LNCAP (cell line): ENCODE results near the gene GUCY2C.

Experiments used
- TF ChIP-seq, protein P1 (sequence below): fragments of 450-650 bp; IDR thresholded peaks from 2 replicates; pipeline ENCODE4 v1.5.1; 2017; ENCODE audit warnings: mild to moderate bottlenecking

The GUCY2C gene

GRCh38 chr12:14714437-14714836, 18.0 kb upstream of the GUCY2C start:
- TF ChIP-seq, protein P1, sequence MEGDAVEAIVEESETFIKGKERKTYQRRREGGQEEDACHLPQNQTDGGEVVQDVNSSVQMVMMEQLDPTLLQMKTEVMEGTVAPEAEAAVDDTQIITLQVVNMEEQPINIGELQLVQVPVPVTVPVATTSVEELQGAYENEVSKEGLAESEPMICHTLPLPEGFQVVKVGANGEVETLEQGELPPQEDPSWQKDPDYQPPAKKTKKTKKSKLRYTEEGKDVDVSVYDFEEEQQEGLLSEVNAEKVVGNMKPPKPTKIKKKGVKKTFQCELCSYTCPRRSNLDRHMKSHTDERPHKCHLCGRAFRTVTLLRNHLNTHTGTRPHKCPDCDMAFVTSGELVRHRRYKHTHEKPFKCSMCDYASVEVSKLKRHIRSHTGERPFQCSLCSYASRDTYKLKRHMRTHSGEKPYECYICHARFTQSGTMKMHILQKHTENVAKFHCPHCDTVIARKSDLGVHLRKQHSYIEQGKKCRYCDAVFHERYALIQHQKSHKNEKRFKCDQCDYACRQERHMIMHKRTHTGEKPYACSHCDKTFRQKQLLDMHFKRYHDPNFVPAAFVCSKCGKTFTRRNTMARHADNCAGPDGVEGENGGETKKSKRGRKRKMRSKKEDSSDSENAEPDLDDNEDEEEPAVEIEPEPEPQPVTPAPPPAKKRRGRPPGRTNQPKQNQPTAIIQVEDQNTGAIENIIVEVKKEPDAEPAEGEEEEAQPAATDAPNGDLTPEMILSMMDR = no peak

GRCh38 chr12:14710632-14711320, 14.4 kb upstream of the GUCY2C start:
- TF ChIP-seq, protein P1 = no peak

- TF ChIP-seq, protein P1 = no peak
These were observed 5.6 kb upstream of the GUCY2C start for GRCh38 chr12:14701809-14702568.

DNA sequence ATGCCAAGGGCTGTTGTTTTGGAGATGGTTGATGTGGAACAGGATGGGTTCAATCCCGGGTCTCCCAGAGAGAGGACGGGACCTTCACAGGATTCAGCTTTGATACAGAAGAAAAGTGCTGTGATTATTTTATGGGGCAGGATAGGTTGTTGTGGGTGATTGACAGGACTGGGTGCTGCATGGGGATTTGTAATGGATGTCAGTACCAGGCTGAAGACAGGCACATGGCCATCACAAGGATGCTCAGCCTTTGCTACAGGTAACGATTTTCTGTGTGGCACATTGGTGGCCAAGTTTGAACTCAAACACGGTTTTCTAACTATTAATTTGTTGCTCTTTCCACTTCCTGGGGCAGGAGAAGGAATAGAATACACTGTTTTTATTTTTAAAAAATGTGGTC, 4.5 kb upstream of the GUCY2C start:
- TF ChIP-seq, protein P1 = no peak

- TF ChIP-seq, protein P1 = no peak
These were observed 3.5 kb upstream of the GUCY2C start for GRCh38 chr12:14699923-14700322.

DNA sequence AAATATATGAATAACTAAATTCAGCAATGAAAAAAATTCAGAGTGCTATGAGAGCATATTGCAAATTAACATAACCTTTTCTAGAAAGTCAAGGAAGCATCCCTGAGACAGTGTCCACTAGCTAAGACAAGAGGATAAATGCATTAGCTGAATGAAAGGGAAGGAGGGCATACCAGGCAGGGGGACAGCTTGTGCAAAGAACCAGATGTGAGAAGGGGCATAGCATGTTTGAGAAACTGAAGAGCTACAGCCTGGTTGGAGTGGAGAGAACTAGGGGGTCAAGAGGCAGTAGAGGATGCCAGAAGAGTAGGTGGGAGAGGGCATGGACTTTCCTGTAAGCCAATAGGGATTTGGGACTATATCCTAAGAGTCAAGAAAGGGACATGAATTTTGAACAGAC, 2.2 kb upstream of the GUCY2C start:
- TF ChIP-seq, protein P1 = no peak

- TF ChIP-seq, protein P1 = no peak
These were observed 671 bp downstream of the GUCY2C start for GRCh38 chr12:14695715-14696141.
